GM19099 (cell line): ENCODE data around the gene ZP1.
A peak's percentile ranks its signal among the peaks of the same experiment; 100 is the strongest.

Source experiments
- POLR2A ChIP-seq: IDR thresholded peaks from 3 replicates; pipeline ENCODE4 v1.6.1; 2011; ENCODE audit warnings: low read depth; ENCODE audit not compliant: insufficient read length; ENCODE audit errors: extremely low read depth

ZP1 gene

GRCh38 chr11:60902625-60903024 lies 35.3 kb downstream of the ZP1 start:
- TF ChIP-seq POLR2A, result no peak

DNA sequence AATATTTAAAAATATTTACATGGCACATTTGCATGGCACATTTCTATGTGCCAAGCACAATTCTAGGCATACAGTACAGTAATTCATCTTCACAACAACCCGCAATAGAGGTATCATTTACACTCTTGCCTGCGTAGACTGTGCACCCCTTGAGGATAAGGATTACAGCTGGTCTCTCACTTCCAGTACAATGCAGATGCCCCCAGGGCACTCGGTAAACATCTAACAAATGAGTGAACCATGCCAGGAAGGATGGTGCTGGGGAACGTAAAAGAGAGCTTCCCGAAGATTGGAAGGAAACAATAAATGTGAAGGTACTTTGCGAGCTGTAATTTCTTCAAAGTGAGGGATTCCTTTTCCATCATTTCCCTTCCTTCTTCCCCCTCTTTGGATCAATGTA lies 37.7 kb downstream of the ZP1 start:
- no peak for TF ChIP-seq POLR2A

- no peak for TF ChIP-seq POLR2A
These were observed 38.3 kb downstream of the ZP1 start for GRCh38 chr11:60905551-60906113.

GRCh38 chr11:60906132-60906972 lies 39.0 kb downstream of the ZP1 start, which contains the start of gene PRPF19:
TSS of gene PRPF19 (minus strand) at chr11:60906585. CDS start at chr11:60906382, 203 bp downstream.
- peak; percentile 96 for TF ChIP-seq POLR2A

GRCh38 chr11:60908803-60909202 lies 41.5 kb downstream of the ZP1 start:
- no peak for TF ChIP-seq POLR2A

GRCh38 chr11:60910281-60910687 lies 42.9 kb downstream of the ZP1 start:
- TF ChIP-seq POLR2A, result peak; percentile 20

DNA sequence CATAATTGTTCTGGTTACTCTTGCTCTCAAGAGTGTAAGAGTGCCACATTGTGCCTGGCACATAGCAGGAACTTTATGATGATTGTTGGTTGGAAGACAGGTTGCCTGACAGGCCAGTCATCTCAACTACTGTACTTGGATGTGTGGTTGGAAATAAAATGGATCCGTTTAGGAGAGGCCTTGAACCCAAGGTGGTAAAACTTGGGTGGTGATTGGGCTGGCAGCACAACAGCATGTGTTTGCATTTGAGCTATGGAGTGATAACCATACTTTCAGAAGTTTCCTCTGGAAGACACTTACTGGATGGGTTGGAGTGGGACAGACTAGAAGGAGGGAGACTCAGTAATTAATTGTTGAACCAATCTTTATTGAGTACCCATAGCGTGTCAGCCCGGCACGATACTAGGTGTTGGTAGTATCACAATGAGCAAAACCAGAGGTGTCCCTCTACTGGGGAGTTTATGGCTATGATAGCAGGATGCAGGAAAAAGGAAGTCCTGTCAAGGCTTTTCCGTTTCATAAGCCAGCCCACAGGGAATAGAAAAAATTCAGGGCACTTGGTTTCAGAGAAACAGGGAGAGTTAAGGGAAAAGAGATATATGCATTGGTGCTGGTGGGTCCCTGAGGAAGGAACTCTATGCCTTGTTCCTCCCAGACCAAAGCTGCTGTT lies 43.5 kb downstream of the ZP1 start:
- no peak for TF ChIP-seq POLR2A

- no peak for TF ChIP-seq POLR2A
These were observed 45.0 kb downstream of the ZP1 start for GRCh38 chr11:60912223-60912850.

DNA sequence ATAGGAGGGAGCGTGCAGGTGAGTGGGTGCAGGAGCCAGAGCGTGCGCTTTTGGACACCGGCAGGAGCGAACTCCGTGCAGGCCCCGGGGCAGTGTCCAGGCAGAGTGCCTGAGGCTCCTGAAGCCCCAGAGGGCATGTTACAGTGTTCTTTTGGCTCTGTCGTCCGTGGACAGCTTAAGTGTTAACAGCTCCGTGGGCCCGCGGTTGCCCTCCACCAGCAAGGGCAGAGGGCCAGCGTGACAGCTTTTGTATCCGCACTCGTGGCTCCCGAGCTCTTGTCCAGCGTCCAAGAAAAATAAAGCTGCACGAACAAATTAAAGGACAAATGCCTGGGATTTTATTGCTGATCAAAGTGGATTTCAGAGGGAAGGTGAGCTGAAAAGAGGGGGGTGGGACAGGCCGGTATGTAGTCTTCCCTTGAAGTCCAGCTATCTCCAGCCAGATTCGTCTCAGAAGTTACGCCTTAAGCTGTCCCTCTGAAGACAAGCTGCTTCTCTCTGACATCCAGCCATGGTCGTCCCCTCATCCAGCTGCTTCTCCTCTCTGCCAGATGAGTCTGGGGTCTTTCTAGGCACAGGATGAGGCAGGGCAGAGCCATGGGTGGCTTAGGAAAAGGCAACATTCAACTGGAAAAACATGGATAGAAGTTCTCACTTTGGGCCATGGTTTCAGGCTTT lies 45.6 kb downstream of the ZP1 start:
- TF ChIP-seq POLR2A, result no peak

DNA sequence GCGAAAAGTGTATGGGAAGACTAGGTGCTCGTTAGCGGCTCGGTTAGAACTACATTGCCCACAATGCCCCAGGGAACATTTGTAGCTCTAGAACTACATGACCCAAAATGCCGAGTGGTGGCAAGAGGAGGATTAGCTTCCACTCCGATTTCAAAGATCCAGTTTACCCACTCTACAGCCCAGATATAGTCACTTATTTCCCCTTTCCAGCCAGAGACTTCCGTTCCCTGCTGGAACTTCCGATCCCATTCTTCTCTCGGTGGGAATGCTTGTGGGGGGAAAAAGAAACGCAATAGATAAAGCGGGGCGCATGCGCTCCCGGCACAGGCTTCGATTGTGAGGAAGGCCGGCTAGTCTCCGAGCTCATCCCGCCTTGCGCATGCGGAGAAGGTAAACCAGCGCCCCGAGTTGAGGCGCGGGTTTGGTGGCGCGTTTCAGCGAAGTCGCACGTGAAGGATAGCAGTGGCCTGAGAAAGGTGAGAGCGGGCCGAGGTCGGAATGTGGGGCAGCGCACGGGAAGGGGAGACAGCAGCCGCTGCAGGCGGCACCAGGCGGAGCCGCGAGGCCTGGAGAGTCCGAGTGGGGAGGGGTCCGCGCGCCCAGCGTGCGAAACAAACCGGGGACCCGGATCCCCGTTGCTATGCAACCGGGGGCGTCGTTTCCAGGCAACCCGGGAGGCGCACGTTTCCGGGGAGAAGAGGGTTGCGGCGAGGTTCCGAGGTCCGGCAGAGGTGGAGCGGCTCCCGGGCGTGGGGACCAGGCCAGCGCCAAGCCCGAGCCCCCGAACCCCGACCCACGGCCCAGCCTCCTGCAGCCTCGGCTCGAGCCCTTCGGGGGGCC lies 46.7 kb downstream of the ZP1 start, which contains the start of gene TMEM109:
Gene TMEM109 (plus strand): TSS at position 366 of the 840 bp plus-strand sequence. CDS start 5,536 bp downstream, outside the sequence.
- peak; percentile 52 for TF ChIP-seq POLR2A

DNA sequence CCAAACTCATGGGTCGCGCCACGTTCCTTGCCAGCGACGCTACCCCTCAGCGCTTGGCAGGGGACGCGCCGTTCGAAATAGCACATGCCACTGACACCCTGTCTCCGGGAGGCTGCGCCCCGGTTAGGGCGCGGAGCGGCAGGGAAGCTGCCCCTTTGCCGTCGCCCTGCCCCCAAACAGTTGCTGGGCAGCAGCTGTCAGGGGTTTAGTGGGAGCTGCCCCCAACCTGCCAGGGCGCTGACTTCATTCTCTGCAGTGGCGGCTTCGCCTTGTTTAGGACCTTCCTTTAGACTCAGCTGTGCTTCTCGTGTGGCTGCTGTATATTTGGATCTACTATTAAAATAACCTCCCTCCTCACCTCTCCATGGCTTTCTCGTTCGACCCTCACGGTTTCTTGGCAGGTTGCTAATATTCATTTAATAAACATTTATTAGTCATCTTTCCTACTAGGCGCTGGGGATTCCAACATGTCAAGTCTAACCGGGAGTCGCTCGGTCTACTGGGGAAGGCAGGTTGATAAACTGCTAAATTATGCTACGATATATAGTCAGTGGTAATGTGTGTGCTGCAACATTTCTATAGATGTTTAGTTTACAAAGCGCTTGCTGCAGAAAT lies 47.4 kb downstream of the ZP1 start:
- TF ChIP-seq POLR2A, result no peak

DNA sequence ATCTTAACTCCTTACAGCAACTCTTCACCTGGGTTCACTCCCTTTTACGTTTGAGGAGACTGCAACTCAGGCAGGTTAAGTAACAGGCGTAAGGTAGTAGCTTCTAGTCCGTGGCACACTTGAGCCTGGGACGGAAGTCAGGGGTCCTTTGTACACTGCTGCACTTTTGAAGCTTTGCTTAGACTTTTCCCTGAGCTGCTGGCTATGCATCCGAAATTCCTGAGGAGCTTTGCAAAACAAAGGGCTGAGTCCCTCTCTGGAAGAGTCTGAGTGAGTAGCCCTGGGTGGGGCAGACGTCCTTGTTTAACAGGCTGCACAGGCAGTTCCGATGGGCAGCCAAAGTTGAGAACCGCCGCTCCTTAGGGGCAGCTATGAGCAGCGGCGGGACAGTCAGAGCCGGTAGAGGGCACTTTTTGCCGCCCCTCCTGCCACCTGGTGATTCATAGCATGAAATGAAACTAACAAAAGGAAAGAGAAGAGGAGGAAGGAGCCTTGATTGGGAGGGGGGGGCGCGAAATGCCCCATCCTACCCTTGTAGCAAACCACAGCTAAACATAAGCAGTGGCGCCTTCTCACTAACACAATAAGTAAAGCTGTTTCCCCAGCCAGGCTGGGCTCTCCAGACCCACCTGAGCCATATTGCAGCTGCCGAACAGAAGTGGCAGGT lies 48.0 kb downstream of the ZP1 start:
- TF ChIP-seq POLR2A, result peak; percentile 50

- no peak for TF ChIP-seq POLR2A
These were observed 49.4 kb downstream of the ZP1 start for GRCh38 chr11:60916669-60917206.

DNA sequence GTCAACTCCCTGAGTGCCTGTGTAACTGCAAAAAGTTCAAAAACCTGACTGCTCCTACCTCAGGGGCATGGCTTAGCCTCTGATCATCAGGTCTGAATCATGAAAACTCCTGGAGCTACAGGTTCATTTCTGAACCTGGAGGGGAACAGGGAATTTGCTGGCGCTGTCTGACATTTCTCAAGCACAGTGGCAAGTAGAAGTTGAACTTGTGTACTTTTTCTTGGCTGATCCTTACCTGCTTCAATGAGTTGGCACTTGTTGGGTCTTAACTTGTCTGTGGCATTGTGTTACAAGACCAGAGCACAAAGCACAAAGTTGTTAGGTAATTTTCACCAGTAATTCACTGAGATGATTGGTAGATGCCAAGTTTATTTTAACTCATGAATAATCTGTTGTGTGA lies 49.9 kb downstream of the ZP1 start:
- TF ChIP-seq POLR2A, result no peak
